Nephron progenitor cell (in vitro differentiated cells): ENCODE measurements around the gene LRRN2.
"Not testable (repeated sequence)": the region's sequence is repeated elsewhere in the genome, so short reads cannot be mapped to it uniquely, and the experiment has no call there.

ENCODE experiments used
- DNase-seq: peaks from one replicate; pipeline ENCODE4 v3.0.0; 2021
- H3K27ac Mint-ChIP-seq: 2 replicates; pipeline ENCODE4 v1.8.0; 2021; ENCODE audit warnings: mild to moderate bottlenecking, moderate library complexity, mixed read lengths
- H3K27me3 Mint-ChIP-seq: 2 replicates; pipeline ENCODE4 v1.8.0; 2021; ENCODE audit warnings: mild to moderate bottlenecking, low read depth, mixed read lengths; ENCODE audit not compliant: poor library complexity
- H3K36me3 Mint-ChIP-seq: 2 replicates; pipeline ENCODE4 v1.8.0; 2021; ENCODE audit warnings: low read depth, mixed read lengths
- H3K4me1 Mint-ChIP-seq: 2 replicates; pipeline ENCODE4 v1.8.0; 2021; ENCODE audit warnings: mixed read lengths
- H3K4me3 Mint-ChIP-seq: 2 replicates; pipeline ENCODE4 v1.8.0; 2021; ENCODE audit warnings: mild to moderate bottlenecking, moderate library complexity, mixed read lengths
- H3K9me3 Mint-ChIP-seq: 2 replicates; pipeline ENCODE4 v1.8.0; 2021; ENCODE audit warnings: mild to moderate bottlenecking, moderate library complexity, mixed read lengths
- CTCF ChIP-seq: fragments of 200-600 bp; sonication (generic); IDR thresholded peaks from 2 replicates; pipeline ENCODE4 v1.5.0; 2021; ENCODE audit warnings: antibody characterized with exemption

The LRRN2 gene

GRCh38 chr1:204574016-204574864 lies 111.3 kb downstream of the LRRN2 start:
- H3K9me3 Mint-ChIP-seq: no peaks in the 10 kb centered on the region
- no peak overlapping the region for H3K4me3 Mint-ChIP-seq
- no peak overlapping the region for H3K27ac Mint-ChIP-seq
- H3K36me3 Mint-ChIP-seq: no peaks in the 10 kb centered on the region
- TF ChIP-seq CTCF: no peak
- DNase-seq: no peak
- peaks cover 53% of the 10 kb centered on the region for H3K4me1 Mint-ChIP-seq
- peaks cover 31% of the 10 kb centered on the region for H3K27me3 Mint-ChIP-seq

- Mint-ChIP-seq H3K9me3 (no peaks in the 10 kb centered on the region), H3K36me3 (no peaks in the 10 kb centered on the region), H3K27ac (peak overlapping the region; percentile 9), H3K27me3 (peaks cover 25% of the 10 kb centered on the region), H3K4me1 (peaks cover 53% of the 10 kb centered on the region), H3K4me3 (no peak overlapping the region)
- no peak for TF ChIP-seq CTCF
- no peak for DNase-seq
These were observed 112.3 kb downstream of the LRRN2 start for GRCh38 chr1:204572923-204573922.

- Mint-ChIP-seq H3K27ac (no peak overlapping the region), H3K27me3 (peaks cover 18% of the 10 kb centered on the region), H3K36me3 (no peaks in the 10 kb centered on the region), H3K4me1 (peaks cover 55% of the 10 kb centered on the region), H3K9me3 (no peaks in the 10 kb centered on the region), H3K4me3 (no peak overlapping the region)
- no peak for DNase-seq
- TF ChIP-seq CTCF: no peak
These were observed 113.9 kb downstream of the LRRN2 start for GRCh38 chr1:204571631-204572030.

GRCh38 chr1:204571128-204571527 lies 114.4 kb downstream of the LRRN2 start:
- Mint-ChIP-seq H3K27ac (no peak overlapping the region), H3K4me1 (peaks cover 56% of the 10 kb centered on the region), H3K27me3 (peaks cover 16% of the 10 kb centered on the region), H3K36me3 (no peaks in the 10 kb centered on the region), H3K9me3 (no peaks in the 10 kb centered on the region), H3K4me3 (no peak overlapping the region)
- DNase-seq: no peak
- no peak for TF ChIP-seq CTCF

GRCh38 chr1:204570021-204570420 lies 115.5 kb downstream of the LRRN2 start:
- not testable (repeated sequence) for H3K36me3 Mint-ChIP-seq, H3K4me3 Mint-ChIP-seq, DNase-seq, H3K27ac Mint-ChIP-seq, H3K27me3 Mint-ChIP-seq, H3K9me3 Mint-ChIP-seq
- peaks cover 53% of the 10 kb centered on the region for H3K4me1 Mint-ChIP-seq

- Mint-ChIP-seq H3K9me3 (no peaks in the 10 kb centered on the region), H3K27ac (no peak overlapping the region), H3K4me3 (no peak overlapping the region), H3K36me3 (no peaks in the 10 kb centered on the region), H3K27me3 (peaks cover 5% of the 10 kb centered on the region), H3K4me1 (peaks cover 47% of the 10 kb centered on the region)
- DNase-seq: no peak
- TF ChIP-seq CTCF: no peak
These were observed 116.1 kb downstream of the LRRN2 start for GRCh38 chr1:204569478-204569877.
